ENCODE data around the gene CPXM1. TPM values are rescaled to one million over a fixed set of nuclear protein-coding genes. Genes with fewer than 3 reads are reported as not detected.

The CPXM1 gene
- 6.4 and 10.1 TPM in 2 replicates for total RNA-seq

GRCh38 chr20:2800521-2801285, at the start of gene CPXM1:
Gene CPXM1, minus strand, starts transcription at chr20:2800627. Its CDS starts 55 bp downstream, at chr20:2800572.

DNA sequence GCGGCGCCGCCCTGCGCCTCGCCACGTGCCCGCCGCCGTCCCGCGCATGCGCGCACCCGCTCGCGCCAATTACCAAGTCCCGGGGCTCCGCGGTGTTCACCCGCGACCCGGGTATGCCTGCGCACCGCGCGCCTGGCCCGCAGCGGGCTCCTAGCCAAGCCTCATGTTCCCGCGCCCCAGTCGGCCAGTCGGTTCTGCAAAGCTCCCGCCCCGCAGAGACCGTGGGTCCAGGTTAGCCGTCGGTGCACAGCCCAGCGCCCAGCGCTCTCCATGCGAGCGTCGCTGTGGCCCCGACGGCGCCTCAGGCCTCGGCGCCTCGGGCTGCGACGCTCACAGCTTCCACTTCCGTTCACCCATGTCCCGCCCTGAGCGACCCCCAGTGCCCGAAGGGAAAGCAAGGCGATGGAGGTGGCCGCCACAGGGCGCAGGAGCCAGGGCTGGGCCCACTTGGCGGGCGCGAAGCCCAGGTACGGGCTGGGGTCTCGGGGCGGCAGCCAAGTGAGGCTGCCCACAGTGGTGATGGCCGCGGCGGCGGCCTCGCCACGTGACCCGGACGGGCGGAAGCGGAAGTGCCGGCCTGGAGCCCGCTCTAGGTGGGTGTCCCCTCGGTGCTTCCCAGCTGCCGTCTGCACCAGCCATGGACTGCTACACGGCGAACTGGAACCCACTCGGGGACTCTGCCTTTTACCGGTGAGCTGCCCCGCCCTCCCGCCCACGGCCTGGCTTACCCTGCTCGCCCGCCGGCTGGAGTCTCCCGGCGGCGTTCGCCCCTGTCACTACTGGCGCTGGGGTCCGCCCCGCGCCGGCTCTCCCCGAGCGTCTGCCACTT, 39.9 kb upstream of the CPXM1 start, which contains the start of the genes PCED1A and VPS16:
PCED1A (minus strand) TSS at position 518 of the 829 bp plus-strand sequence. CDS start 743 bp downstream, outside the sequence.
VPS16 (plus strand) TSS at position 608 of the 829 bp plus-strand sequence; CDS start at position 638, 30 bp downstream.

DNA sequence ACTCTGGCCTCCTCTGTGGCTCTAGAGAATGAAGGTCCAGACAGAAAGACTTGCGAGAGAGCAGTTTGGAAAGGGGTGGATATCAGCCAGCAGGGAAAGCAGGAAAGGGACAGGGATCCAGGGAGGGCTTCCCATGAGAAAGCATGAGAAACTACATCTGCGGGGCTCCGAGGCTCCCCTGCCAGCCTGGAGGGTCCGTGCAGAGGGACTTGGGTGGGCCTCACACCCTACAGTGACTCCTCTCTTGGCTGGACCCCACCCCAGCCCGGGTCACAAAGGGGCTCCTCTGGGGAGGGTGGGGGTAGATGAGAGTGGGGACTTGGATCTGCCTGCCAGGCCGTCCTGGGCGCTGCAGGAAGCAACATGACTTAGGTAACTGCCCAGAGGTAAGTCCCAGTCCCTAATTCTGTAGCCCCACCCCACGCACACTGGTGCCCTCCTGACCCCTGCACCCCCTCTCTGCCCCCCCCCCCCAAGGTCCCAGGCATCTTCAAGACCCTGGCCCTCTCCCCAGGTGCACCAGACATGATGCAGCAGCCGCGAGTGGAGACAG, 15.7 kb upstream of the CPXM1 start, which contains the start of gene TMEM239:
TMEM239 (plus strand) TSS at position 335 of the 553 bp plus-strand sequence; CDS start at position 526, 191 bp downstream.

GRCh38 chr20:2814587-2815051, 14.2 kb upstream of the CPXM1 start, which contains the start of gene C20orf141:
Gene C20orf141, plus strand, starts transcription at chr20:2814987. Its CDS starts 198 bp downstream, at chr20:2815185.

Other genes with a start within 250 kb of the CPXM1 start
- 106 and 109 TPM in 2 replicates for gene NOP56, start 148.0 kb downstream of the CPXM1 start, total RNA-seq
- gene IDH3B, start 136.4 kb downstream of the CPXM1 start, total RNA-seq = 133 and 141 TPM in 2 replicates
- 1.1 and 2.9 TPM in 2 replicates for gene EBF4, start 107.8 kb downstream of the CPXM1 start, total RNA-seq
- not detected in 2 replicates for gene C20orf141, start 14.4 kb upstream of the CPXM1 start, total RNA-seq
- gene TMEM239, start 15.7 kb upstream of the CPXM1 start, total RNA-seq = under 0.01 TPM in 1 of 2 replicates, not detected in the other
- gene PCED1A, start 40.0 kb upstream of the CPXM1 start, total RNA-seq = 24.8 and 43.5 TPM in 2 replicates
- 55.3 and 61.7 TPM in 2 replicates for gene VPS16, start 40.1 kb upstream of the CPXM1 start, total RNA-seq
- gene PTPRA, start 72.9 kb upstream of the CPXM1 start, total RNA-seq = 38.1 and 40.8 TPM in 2 replicates
- gene GNRH2, start 243.0 kb upstream of the CPXM1 start, total RNA-seq = 0.35 TPM in 1 of 2 replicates, not detected in the other
- 52.6 and 59.1 TPM in 2 replicates for gene MRPS26, start 245.4 kb upstream of the CPXM1 start, total RNA-seq

All from myometrial cell (primary cell).